Natural killer cell (primary cell): ENCODE results near the gene LAGE3. TPM values are rescaled to one million over a fixed set of nuclear protein-coding genes. Genes with fewer than 3 reads are reported as not detected.

ENCODE experiments used
- ATAC-seq, 3 donors: fragments of 150-1000 bp in 2 of 3; fragments of 200-7000 bp in 1 of 3; cut with Tn5 transposase; 1 replicate in 1 of 3; 2 replicates in 2 of 3; pipeline ENCODE4 v1.10.0; 2021; ENCODE audit warnings: mild to moderate bottlenecking in 2 of 3, moderate library complexity in 2 of 3
- DNase-seq, 2 donors: peaks; one replicate each; pipeline versions ENCODE4 v3.0.0 to v3.0.0-alpha.2; 2013 to 2021; ENCODE audit warnings: mixed read lengths in 1 of 2
- H3K27ac ChIP-seq: one replicate; pipeline ENCODE4 v1.5.1; 2013; ENCODE audit warnings: mild to moderate bottlenecking, low read length
- H3K27me3 ChIP-seq: one replicate; pipeline ENCODE4 v1.6.1; 2013; ENCODE audit warnings: low read length; ENCODE audit not compliant: control insufficient read depth, insufficient read depth
- H3K36me3 ChIP-seq: one replicate; pipeline ENCODE4 v1.6.1; 2013; ENCODE audit warnings: low read length; ENCODE audit not compliant: control insufficient read depth, insufficient read depth
- H3K4me1 ChIP-seq: one replicate; pipeline ENCODE4 v1.6.1; 2013; ENCODE audit warnings: low read length; ENCODE audit not compliant: control insufficient read depth, insufficient read depth
- H3K4me3 ChIP-seq: one replicate; pipeline ENCODE4 v1.5.1; 2013; ENCODE audit warnings: low read length
- H3K9me3 ChIP-seq: one replicate; pipeline ENCODE4 v1.6.1; 2013; ENCODE audit warnings: low read length; ENCODE audit not compliant: control insufficient read depth, insufficient read depth
- H3K27ac Mint-ChIP-seq, 2 donors: one replicate each; pipeline ENCODE4 v1.8.0; 2022; ENCODE audit warnings: mild to moderate bottlenecking in 2 of 2, mixed read lengths in 2 of 2, moderate library complexity in 1 of 2
- H3K27me3 Mint-ChIP-seq, 2 donors: one replicate each; pipeline ENCODE4 v1.8.0; 2022; ENCODE audit warnings: low read depth in 2 of 2, mixed read lengths in 2 of 2
- H3K36me3 Mint-ChIP-seq: one replicate; pipeline ENCODE4 v1.8.0; 2022; ENCODE audit warnings: mixed read lengths
- H3K4me1 Mint-ChIP-seq, 2 donors: one replicate each; pipeline ENCODE4 v1.8.0; 2022; ENCODE audit warnings: mixed read lengths in 2 of 2
- H3K4me3 Mint-ChIP-seq: one replicate; pipeline ENCODE4 v1.8.0; 2022; ENCODE audit warnings: mild to moderate bottlenecking, moderate library complexity, mixed read lengths
- H3K9me3 Mint-ChIP-seq, 2 donors: one replicate each; pipeline ENCODE4 v1.8.0; 2022; ENCODE audit warnings: mixed read lengths in 2 of 2
- WGBS: methylation state at CpG from one replicate; pipeline ENCODE4 v1.1.7; 2013; ENCODE audit warnings: missing lambda C conversion rate; ENCODE audit not compliant: insufficient coverage; 5-methylcytosine and 5-hydroxymethylcytosine counted together
- intact Hi-C: fragments of 100-400 bp; cut with micrococcal nuclease; formaldehyde crosslinking; loops from one replicate; pipeline ENCODE4 v1.14.2; 2022
- total RNA-seq, 4 donors: library from RNA; stranded (reverse); fragments of 120-200 nt in 1 of 4; gene quantifications; one replicate each; pipeline versions ENCODE4 v1.2.3 to v1.2.4, GENCODE V29; 2013 to 2022
- TF ChIP-seq, protein P1 (sequence below): fragments of 200-600 bp; IDR thresholded peaks from one replicate; pipeline ENCODE4 v1.8.0; 2022; ENCODE audit warnings: antibody characterized with exemption

LAGE3 gene
- total RNA-seq, 3 donors from 2014 or later (not counting 1 experiment from before 2014, with no cell fraction given): 10.8 to 12.5 (median 10.9) TPM

DNA sequence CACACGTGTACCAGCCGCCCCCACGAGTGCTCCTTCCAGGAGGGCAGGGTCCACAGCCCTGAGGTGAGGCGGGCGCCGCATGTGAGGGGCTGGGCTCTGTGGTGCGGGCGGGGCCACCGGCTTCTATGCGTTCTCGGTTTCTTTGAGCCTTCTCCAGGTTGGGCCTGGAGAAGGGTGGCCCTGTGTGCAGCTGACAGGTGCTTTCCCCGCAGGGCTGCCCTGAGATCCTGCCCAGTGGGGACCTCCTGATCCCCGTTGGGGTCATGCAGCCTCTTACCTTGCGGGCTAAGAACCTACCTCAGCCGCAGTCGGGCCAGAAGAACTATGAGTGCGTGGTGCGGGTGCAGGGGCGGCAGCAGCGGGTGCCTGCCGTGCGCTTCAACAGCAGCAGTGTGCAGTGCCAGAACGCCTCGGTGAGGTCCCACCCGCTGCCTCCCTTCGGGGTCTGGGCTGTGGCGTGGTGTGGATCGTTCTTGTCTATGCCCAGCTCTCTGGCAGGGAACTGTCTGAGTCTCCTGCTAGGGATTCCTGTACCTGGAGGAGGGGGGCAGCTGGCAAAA, 14.2 kb downstream of the LAGE3 start:
- ATAC-seq (no peak), DNase-seq (no peak)
- 96% methylated on average over 27 of the region's 28 CpGs for WGBS
- H3K27me3 Mint-ChIP-seq: no peaks in the 10 kb centered on the region
- H3K4me3 Mint-ChIP-seq: no peak overlapping the region
- TF ChIP-seq, protein P1, sequence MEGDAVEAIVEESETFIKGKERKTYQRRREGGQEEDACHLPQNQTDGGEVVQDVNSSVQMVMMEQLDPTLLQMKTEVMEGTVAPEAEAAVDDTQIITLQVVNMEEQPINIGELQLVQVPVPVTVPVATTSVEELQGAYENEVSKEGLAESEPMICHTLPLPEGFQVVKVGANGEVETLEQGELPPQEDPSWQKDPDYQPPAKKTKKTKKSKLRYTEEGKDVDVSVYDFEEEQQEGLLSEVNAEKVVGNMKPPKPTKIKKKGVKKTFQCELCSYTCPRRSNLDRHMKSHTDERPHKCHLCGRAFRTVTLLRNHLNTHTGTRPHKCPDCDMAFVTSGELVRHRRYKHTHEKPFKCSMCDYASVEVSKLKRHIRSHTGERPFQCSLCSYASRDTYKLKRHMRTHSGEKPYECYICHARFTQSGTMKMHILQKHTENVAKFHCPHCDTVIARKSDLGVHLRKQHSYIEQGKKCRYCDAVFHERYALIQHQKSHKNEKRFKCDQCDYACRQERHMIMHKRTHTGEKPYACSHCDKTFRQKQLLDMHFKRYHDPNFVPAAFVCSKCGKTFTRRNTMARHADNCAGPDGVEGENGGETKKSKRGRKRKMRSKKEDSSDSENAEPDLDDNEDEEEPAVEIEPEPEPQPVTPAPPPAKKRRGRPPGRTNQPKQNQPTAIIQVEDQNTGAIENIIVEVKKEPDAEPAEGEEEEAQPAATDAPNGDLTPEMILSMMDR: no peak
- Histone ChIP-seq H3K4me1 (peaks cover under 1% of the 10 kb centered on the region), H3K9me3 (no peaks in the 10 kb centered on the region), H3K4me3 (no peak overlapping the region), H3K27me3 (no peaks in the 10 kb centered on the region), H3K36me3 (peaks cover 9% of the 10 kb centered on the region), H3K27ac (no peak overlapping the region)
- intact Hi-C loops: no loop called here
- no peaks in the 10 kb centered on the region for H3K36me3 Mint-ChIP-seq
- H3K9me3 Mint-ChIP-seq: no peaks in the 10 kb centered on the region
- H3K4me1 Mint-ChIP-seq: peaks cover 0 to 10% of the 10 kb centered on the region in 2 donors
- H3K27ac Mint-ChIP-seq: no peak overlapping the region

DNA sequence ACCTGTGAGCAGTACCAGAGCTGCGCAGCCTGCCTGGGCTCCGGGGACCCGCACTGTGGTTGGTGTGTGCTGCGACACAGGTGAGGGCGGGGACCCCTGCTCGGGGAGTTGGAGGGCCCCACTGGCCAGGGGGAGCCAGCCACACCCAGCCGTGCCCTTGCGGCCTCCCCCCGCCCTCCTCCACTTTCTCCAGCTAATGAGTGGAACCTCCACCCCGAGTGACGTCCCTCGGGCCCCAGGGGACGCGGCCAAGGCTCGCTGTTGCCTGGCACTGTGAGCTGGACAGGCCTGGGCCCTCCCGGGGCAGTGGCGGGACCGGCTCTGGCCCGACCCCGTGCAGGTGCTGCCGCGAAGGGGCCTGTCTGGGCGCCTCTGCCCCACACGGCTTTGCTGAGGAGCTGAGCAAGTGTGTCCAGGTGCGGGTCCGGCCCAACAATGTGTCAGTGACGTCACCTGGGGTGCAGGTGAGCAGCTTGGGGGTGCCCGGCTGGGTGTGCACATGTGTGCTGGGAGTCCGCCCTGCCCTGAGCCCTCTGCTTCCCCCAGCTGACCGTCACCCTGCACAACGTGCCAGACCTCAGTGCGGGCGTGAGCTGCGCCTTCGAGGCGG, 15.4 kb downstream of the LAGE3 start:
- Histone ChIP-seq H3K27me3 (no peaks in the 10 kb centered on the region), H3K36me3 (peaks cover 9% of the 10 kb centered on the region), H3K9me3 (no peaks in the 10 kb centered on the region), H3K4me3 (no peak overlapping the region), H3K27ac (no peak overlapping the region), H3K4me1 (peaks cover 12% of the 10 kb centered on the region)
- 94% methylated on average over 35 of the region's 36 CpGs for WGBS
- Mint-ChIP-seq H3K4me3 (no peak overlapping the region), H3K27ac (no peak overlapping the region), H3K36me3 (no peaks in the 10 kb centered on the region), H3K27me3 (no peaks in the 10 kb centered on the region), H3K4me1 (peaks cover 0 to 11% of the 10 kb centered on the region in 2 donors), H3K9me3 (no peaks in the 10 kb centered on the region)
- intact Hi-C loops: no loop called here
- TF ChIP-seq, protein P1: no peak
- no peak for DNase-seq
- ATAC-seq: no peak

DNA sequence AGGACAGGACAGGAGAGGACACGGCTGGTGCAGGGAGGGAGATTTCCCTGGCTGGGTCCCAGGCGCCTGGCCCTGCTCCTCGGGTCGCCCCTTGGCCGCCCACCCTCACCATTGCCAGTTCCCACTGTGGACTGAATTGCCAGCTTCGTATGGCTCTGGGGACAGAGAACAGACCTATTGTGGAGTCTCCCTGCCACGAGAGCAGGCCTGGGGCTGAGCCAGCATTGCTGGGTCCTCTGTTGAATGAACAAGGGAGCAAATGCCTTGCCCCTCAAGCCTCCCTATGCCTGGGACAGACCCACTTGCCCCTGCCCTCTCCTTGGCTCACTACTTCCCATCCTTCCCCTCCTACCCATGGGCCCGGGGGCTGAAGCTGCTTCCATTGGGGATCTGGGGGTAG, 16.7 kb downstream of the LAGE3 start:
- H3K4me3 Mint-ChIP-seq: no peak overlapping the region
- ATAC-seq (no peak), DNase-seq (no peak)
- no peaks in the 10 kb centered on the region for H3K9me3 ChIP-seq
- no peaks in the 10 kb centered on the region for H3K27me3 ChIP-seq
- no peak overlapping the region for H3K27ac ChIP-seq
- no peak overlapping the region for H3K27ac Mint-ChIP-seq
- H3K4me3 ChIP-seq: no peak overlapping the region
- no peaks in the 10 kb centered on the region for H3K27me3 Mint-ChIP-seq
- TF ChIP-seq, protein P1: no peak
- no peaks in the 10 kb centered on the region for H3K9me3 Mint-ChIP-seq
- 92% methylated on average over 7 of the region's 8 CpGs for WGBS
- intact Hi-C loops: no loop called here
- H3K36me3 Mint-ChIP-seq: no peaks in the 10 kb centered on the region
- peaks cover 7% of the 10 kb centered on the region for H3K36me3 ChIP-seq
- H3K4me1 Mint-ChIP-seq: peaks cover 2 to 14% of the 10 kb centered on the region in 2 donors
- H3K4me1 ChIP-seq: peaks cover 16% of the 10 kb centered on the region

DNA sequence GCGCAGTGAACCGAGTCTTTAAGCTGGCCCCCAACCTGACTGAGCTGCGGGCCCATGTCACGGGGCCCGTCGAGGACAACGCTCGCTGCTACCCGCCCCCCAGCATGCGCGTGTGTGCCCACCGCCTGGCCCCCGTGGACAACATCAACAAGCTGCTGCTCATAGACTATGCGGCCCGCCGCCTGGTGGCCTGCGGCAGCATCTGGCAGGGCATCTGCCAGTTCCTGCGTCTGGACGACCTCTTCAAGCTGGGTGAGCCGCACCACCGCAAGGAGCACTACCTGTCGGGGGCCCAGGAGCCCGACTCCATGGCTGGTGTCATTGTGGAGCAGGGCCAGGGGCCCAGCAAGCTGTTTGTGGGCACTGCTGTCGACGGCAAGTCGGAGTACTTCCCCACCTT, 18.8 kb downstream of the LAGE3 start:
- ATAC-seq: no peak
- no peaks in the 10 kb centered on the region for H3K27me3 Mint-ChIP-seq
- H3K36me3 Mint-ChIP-seq: no peaks in the 10 kb centered on the region
- no peaks in the 10 kb centered on the region for H3K9me3 ChIP-seq
- H3K4me3 ChIP-seq: no peak overlapping the region
- H3K36me3 ChIP-seq: no peaks in the 10 kb centered on the region
- intact Hi-C loops: no loop called here
- peaks cover 21% of the 10 kb centered on the region for H3K4me1 ChIP-seq
- no peak for DNase-seq
- TF ChIP-seq, protein P1: no peak
- H3K4me3 Mint-ChIP-seq: peak overlapping the region; percentile 52
- WGBS: 91% methylated on average over 26 of the region's 26 CpGs
- H3K27me3 ChIP-seq: no peaks in the 10 kb centered on the region
- no peak overlapping the region for H3K27ac ChIP-seq
- H3K27ac Mint-ChIP-seq: no peak overlapping the region
- peaks cover 6 to 18% of the 10 kb centered on the region in 2 donors for H3K4me1 Mint-ChIP-seq
- H3K9me3 Mint-ChIP-seq: no peaks in the 10 kb centered on the region
